Superior temporal gyrus (tissue), 1 donor: ENCODE results near the gene REPIN1.

Experiments
- DNase-seq: peaks from one replicate; pipeline ENCODE4 v3.0.0-alpha.2; 2016; ENCODE audit errors: extremely low spot score

Gene REPIN1

DNA sequence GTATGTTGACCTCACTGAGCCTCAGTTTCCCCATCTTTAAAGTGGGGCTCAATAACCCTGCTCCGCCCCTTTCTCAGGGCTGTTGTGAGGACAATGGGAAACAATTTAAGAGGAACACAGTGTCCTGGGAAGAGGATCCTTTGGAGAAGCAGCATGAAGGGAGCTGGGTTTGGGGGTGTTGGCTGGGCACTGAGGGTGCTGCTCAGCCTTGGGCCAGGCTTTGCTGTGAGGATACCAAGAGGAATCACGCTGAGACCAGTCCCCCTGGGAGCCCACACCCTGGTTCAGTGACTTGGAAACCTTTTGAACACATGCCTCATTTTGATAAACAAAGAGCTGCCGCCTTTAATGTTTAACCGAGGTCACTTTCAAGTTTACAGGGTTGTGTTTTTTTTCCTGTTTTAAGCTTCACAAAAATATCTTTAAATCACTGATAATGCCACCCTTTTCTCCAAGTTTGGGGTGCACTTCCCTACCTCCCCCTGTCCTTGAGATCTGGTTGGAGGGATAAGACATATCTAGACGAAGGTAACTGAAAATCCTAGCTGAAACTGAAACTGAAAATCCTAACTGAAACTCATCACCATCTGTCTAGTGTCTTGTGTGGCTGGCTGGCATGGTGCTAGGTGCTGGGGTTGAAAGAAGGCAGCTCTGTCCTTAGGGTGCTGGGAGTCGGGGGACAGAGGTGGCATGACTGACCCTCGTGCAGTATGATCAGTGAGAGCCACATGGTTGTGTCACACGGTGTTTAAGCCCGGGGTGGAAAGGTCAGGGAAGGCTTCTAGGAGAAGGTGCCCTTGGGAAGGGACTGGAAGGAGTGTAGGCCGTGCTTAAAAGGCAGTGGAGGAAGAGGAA lies 38.2 kb downstream of the REPIN1 start:
- no peak for DNase-seq

DNA sequence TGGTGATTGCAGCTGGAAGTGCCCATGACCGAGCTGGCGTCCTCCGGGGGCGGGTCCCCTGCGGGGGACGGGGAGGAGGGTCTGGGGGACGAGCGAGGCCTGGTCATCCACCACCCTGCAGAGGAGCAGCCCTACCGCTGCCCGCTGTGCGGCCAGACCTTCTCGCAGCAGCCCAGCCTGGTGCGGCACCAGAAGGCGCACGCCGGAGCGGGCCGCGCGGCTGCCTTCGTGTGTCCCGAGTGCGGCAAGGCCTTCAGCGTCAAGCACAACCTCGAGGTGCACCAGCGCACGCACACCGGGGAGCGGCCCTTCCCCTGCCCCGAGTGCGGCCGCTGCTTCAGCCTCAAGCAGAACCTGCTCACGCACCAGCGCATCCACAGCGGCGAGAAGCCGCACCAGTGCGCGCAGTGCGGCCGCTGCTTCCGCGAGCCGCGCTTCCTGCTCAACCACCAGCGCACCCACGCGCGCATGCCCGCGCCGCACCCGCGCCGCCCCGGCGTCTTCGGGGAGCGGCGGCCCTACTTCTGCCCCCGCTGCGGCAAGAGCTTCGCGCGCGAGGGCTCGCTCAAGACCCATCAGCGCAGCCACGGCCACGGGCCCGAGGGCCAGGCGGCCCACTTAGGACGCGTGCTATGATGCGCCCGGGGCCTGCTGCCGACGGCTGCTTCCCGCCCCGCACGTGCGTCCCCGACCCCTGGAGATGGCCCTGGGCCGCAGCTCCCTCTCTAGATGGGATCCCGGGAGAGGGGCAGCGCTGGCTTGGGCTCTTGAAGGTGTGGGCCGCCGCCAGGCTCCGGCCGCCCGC lies 39.2 kb downstream of the REPIN1 start:
- DNase-seq = no peak

DNA sequence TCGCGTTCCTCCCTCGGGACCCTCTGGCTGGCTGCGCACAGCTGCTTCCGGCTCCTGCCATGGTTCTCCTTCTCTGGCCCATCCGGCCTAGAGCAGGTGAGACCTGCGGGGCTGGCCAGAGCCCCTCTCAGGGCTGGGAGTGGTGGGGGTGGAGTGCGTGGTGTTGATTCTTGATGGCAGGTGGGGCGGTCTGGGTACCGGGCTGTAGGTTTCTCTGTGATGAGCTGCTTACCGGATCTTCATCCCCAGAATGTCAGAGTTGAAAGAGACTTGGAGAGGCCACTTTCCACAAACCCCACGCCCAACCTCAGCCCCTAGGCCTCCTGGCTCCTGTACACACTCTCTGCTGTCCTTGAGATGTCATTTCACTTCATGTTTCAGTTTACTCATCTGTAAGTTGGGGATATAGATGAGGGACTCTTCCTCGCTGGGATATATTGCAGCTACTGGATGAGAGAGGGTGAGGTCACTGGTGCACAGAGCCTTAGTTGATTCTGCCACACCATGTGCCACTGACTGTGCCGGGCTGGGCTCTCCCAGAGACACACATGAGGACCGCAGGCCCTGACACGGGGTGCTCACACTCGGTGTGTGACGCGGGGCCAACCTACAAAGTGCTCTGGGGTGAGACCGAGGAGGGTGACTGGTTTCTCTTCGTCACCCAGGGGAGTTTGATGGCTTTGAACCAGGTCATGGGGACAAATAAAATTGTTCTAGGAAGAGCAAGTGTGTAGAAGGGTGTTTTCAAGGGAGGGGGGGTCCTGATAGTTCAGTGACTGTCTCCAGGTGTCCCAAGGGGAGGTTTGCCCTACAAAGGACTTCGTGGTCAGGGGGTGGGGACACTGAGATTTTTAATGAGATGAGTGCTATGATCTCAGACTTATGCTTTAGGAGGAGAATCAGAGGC lies 40.0 kb downstream of the REPIN1 start:
- DNase-seq = no peak

DNA sequence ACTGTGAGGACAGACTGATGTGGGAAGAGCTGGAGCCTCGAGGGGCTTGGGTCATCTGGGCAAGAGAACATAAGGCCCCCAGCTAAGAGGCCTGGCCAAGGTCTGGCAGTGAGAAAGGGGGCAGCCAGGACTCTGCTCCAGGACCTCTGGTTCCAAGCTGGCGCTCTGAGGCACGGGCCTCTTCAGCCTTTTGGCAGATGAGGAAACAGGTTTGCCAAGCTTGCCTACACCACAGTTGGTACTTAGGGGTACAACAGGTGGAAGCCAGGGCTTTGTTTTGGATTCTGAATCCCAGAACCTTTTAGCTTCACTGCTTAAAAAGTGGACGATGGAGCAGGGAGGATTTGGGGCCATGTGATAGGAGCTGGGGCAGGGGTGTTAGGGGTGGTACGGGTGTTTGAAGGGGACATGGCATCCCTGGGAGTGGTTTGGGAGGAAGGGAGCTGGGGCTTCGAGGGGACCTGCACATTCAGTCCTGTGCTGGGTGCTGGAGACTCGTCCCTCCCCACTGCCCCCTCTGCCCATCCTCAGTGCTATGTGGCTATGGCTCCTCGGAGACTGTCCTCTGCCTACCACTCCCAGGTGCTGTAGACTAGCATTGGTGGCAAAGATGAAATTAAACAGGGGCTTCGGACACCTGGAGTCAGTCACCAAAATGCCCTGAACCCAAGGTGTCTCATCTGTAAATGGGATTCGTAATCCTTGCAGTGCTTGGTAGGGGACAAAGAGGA lies 40.8 kb downstream of the REPIN1 start:
- no peak for DNase-seq

DNA sequence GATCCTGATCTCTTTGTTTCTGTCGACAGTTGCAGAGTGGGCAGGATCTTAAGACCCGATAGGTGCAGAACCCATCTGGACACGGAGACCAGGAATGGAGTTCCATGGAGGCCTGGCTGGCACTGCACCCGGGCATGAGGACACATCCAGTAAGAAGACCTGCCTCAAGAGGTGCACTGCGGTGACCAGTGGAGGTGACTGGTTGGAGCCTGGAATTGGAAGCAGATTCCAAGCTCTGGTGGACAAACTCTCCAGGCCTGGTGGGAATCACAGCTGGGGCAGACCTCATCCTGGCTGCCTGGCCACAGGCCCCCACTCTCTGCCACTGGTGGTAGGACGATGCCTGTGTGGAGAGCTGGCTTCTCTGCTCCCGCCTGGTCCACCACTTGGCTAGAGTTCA lies 41.5 kb downstream of the REPIN1 start:
- DNase-seq = no peak

DNA sequence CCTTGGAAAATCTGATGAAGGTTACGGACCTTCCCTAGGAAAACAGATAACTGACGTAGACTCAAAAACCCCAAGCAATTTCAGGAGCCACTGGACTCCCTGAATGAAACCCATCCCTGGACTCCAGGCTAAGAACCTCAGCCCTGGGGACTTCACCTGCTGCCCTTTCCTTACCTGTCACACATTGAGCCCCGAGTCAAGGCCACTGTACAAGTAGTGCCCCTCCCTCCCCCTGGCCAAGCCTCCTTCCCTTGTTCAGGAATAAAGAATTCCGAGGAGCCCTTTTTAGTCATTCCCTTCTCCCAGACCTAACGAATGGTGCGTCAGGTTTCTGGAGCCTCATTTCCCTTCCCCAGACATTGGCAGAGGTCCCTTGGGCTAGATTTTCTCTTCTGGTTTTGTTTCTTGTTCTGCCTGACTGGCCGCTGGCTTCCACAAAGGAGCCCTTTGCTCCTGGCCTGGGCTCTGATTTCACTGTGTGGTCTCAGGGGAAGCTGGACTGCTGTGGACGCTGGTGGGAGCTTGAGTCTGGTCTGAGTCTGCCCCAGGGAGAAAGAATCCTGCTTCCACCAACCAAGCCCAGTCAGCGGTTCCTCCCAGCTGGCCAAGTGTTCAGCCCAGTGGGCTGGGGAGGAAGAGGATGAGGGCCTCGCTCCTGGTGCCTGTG lies 42.2 kb downstream of the REPIN1 start:
- DNase-seq = no peak

DNA sequence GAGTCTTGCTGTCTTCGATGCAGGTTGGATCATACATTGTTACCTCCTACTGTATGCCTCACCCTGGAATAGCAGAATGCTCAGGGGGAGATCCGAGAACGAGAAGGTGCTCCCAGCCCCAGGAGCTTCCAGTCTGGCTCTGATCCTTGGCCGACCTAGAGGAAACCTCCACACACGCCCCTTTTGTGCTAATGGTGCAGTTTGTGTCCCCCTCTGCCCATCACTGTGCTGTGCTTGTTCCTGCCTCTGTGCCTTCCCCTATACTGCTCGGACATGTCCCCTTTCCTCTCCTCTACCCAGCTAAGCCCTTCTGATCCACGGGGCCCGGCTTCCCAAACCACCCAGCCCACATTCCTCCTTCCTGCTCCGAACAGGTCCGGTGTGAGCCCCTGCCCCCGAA lies 43.0 kb downstream of the REPIN1 start:
- DNase-seq = no peak

DNA sequence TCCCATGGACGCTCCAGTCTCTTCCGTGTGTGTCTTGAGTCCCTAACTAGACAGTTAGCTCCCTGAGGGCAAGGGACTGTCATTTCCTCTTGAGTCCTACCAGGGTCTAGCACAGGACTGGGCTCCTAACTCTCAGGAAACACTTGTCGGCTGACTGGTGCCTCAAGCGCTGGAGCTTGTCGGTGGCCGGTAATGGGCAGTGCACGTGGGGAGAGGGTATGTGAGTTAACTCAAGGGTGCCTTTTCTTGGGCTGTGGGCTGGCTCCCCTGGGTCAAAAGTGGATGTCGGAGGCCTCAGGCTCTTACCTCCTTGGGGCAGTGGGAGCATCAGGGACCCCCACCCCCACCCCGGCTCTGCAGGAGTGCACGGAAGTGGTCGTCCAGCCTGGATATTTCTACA lies 43.4 kb downstream of the REPIN1 start:
- no peak for DNase-seq

GRCh38 chr7:150412518-150413488 lies 44.2 kb downstream of the REPIN1 start:
- DNase-seq = no peak

GRCh38 chr7:150413640-150414081 lies 45.0 kb downstream of the REPIN1 start:
- DNase-seq = no peak

DNA sequence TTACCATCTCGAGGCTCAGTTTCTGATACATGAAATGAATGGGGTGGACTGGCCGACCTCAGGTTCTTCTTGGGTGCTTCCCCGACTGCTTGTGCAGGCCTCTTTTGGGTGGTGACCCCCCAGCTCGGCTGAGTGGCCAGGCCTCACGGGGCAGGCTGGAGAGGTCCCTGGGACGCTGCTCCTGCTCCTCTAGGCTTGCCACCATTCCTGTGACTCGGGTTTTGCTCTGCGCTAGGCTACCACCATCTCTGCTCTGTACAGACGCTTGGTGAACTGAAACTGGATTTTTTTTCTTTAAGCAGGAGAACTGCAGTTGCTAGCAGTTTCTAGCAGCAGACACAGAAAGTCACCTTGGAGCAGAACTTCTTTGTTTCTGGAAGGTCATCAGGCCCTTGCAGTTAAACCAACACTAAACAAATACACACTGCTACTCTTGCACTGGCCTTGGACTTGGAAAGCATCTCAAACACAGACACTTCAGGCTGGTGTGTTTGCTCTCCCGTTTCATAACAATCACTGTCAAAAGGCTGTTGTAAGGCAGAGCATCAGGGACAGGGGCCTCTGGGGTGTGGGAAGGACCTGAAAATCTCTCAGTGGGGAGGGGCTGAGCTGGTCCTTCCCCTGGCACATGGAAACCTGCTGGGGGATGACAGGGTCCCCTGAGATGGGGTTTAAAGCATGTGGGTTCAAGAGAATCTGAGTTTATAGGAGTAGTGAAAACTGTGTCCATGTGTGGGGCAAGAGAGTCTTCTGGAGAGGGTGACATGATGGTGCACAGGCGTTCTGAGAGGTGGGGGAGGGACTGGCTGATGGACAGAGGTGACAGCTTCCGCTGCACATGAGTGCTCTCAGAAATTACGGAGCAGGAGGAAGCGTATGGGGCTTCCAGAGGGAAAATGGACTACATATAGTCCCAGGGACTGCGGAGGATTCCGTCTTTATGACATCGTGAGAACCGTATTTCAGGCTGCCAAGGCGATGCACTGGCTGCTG lies 46.8 kb downstream of the REPIN1 start:
- no peak for DNase-seq

DNA sequence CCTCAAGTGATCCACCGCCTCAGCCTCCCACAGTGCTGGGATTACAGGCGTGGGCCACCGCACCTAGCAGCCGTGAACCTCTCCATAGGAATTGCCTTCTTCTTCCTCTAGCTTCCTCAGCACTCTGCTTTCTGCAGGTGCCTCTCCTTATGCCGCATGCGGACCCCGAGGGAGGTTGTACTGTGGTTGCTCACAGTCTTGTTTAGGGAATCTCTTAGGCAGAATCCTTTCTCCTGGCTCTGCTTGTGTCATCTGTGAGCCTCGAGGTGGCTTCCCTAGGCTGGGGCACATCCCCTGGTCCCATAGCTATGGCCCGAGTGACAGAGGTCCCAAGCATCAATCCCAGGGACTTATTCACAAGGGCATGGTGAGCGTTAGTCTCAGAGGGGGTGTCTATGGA lies 48.6 kb downstream of the REPIN1 start:
- no peak for DNase-seq

- DNase-seq = no peak
Observed at GRCh38 chr7:150417863-150418262, 49.2 kb downstream of the REPIN1 start.

DNA sequence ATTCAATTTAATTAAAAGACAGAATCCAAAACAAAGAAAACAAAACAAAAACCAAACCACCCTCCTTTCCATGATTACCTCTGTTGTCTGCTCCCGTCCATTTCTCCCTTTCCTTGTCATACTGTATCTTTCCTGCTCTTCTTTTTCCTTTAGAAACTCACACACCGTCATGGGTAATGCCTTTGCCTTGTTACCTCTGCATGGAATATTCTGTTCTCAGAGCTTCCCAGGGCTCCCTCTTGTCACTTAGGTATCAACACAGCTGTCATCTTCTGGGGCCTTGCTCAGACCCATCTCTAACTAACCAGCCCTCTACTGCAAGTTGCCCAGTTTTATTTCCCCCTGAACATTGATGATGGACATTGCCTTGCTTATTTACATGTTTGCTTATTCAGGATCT lies 51.6 kb downstream of the REPIN1 start:
- DNase-seq = no peak

- peak; percentile 89 for DNase-seq
Observed at GRCh38 chr7:150420987-150421674, 52.5 kb downstream of the REPIN1 start.

- no peak for DNase-seq
Observed at GRCh38 chr7:150421831-150422230, 53.2 kb downstream of the REPIN1 start.
